Measurements from ENCODE around the gene SESN3. TPM values are rescaled to one million over a fixed set of nuclear protein-coding genes. Genes with fewer than 3 reads are reported as not detected.

SESN3 gene
- total RNA-seq, 1 donor from 2014 or later = 8.1 TPM

GRCh38 chr11:95161248-95161647, 69.8 kb downstream of the SESN3 start:
- H3K4me1 ChIP-seq = peaks cover 13% of the 10 kb centered on the region
- H3K9me3 ChIP-seq (replicated peaks) = no peaks in the 10 kb centered on the region
- intact Hi-C loops (cut with micrococcal nuclease) = no loop called here
- no peak overlapping the region for H3K27ac ChIP-seq (replicated peaks)
- H3K27me3 ChIP-seq (ENCODE audit: low read depth) = no peaks in the 10 kb centered on the region
- DNase-seq = no peak
- no peak for TF ChIP-seq CTCF (IDR thresholded peaks at IDR 0.05; ENCODE audit: borderline replicate concordance)
- H3K4me3 ChIP-seq = no peak overlapping the region
- H3K36me3 ChIP-seq = no peaks in the 10 kb centered on the region

- Histone ChIP-seq H3K36me3 (no peaks in the 10 kb centered on the region), H3K4me3 (no peak overlapping the region)
- intact Hi-C loops (cut with micrococcal nuclease) = no loop called here
These were observed 73.2 kb downstream of the SESN3 start for GRCh38 chr11:95157824-95158223.

DNA sequence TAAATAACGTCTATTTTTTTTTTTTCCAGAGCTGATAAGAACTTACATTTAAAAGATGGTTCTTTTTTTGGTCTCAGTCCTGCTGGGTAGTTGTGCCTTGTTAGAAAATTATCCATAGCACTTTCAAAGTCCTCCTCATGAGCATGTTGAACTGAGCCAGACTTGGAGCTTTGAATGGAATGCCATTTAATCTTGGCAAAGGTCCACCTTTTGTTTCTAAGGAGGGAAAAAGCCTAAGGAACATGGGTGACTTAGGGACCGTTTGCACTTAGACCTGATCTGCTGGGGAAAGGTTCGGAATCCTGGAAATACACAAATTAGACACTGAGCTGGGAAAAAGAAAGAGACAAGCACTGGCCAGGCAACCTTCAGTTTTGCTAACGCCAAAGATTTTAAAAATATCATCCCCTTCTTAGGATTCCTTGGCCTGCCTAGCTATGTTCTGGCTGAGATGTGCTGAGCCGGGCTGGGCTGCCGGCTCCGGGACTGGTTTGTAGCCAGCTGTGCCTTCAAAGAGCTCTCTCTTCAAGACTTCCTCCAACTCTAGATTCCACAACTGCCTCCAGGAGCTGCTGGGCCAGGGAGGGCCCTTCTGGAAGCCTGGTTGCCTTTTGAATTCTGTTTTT, 74.0 kb downstream of the SESN3 start:
- intact Hi-C loops (cut with micrococcal nuclease) = no loop called here
- no peak overlapping the region for H3K4me3 ChIP-seq
- H3K9me3 ChIP-seq (replicated peaks) = no peaks in the 10 kb centered on the region
- no peaks in the 10 kb centered on the region for H3K36me3 ChIP-seq
- peak overlapping the region; percentile 65 for H3K27ac ChIP-seq (replicated peaks)
- DNase-seq = peak; percentile 44
- peaks cover 22% of the 10 kb centered on the region for H3K4me1 ChIP-seq
- no peaks in the 10 kb centered on the region for H3K27me3 ChIP-seq (ENCODE audit: low read depth)
- TF ChIP-seq CTCF (IDR thresholded peaks at IDR 0.05; ENCODE audit: borderline replicate concordance) = no peak

More at GRCh38 chr11:95157824-95158223, 73.2 kb downstream of the SESN3 start:
- no peak for DNase-seq
- TF ChIP-seq CTCF (IDR thresholded peaks at IDR 0.05; ENCODE audit: borderline replicate concordance) = no peak
- no peaks in the 10 kb centered on the region for H3K27me3 ChIP-seq (ENCODE audit: low read depth)
- peak overlapping the region; percentile 65 for H3K27ac ChIP-seq (replicated peaks)
- no peaks in the 10 kb centered on the region for H3K9me3 ChIP-seq (replicated peaks)
- peaks cover 20% of the 10 kb centered on the region for H3K4me1 ChIP-seq

DNA sequence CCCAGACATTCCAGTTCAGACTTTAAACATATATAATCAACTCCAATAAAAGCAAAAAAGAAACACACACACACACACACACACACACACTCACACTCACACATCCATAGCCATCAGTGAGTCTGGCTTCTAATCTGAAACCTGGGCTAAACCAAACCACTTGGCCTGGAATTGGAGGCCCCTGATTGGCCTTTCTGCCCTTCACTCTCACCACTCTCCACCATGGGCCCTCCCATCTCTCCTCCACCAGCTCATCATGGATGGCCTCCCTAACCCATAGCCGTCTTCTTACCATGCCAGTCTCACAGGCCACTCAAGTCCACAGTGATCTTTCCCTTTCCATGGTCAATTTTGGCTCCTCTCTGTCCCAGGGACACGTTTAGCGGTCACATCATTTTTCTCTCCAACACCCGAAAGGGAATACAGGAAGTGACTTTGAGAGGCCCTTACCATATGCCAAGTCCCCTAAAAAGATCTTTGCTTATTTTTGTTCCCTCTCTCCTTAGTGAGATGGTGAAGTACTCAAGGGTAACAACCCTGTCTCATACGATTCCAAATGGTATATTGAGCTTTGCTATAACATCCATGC, 74.8 kb downstream of the SESN3 start:
- H3K9me3 ChIP-seq (replicated peaks) = no peaks in the 10 kb centered on the region
- H3K4me3 ChIP-seq = no peak overlapping the region
- intact Hi-C loops (cut with micrococcal nuclease) = no loop called here
- no peaks in the 10 kb centered on the region for H3K36me3 ChIP-seq
- peaks cover 28% of the 10 kb centered on the region for H3K4me1 ChIP-seq
- DNase-seq = no peak
- H3K27me3 ChIP-seq (ENCODE audit: low read depth) = no peaks in the 10 kb centered on the region
- no peak for TF ChIP-seq CTCF (IDR thresholded peaks at IDR 0.05; ENCODE audit: borderline replicate concordance)
- peak overlapping the region; percentile 65 for H3K27ac ChIP-seq (replicated peaks)

- no peak for TF ChIP-seq CTCF (IDR thresholded peaks at IDR 0.05; ENCODE audit: borderline replicate concordance)
- no peak for DNase-seq
- no peaks in the 10 kb centered on the region for H3K9me3 ChIP-seq (replicated peaks)
These were observed 75.6 kb downstream of the SESN3 start for GRCh38 chr11:95155385-95155784.

More at GRCh38 chr11:95155385-95155784, 75.6 kb downstream of the SESN3 start:
- Histone ChIP-seq H3K4me3 (no peak overlapping the region), H3K27me3 (ENCODE audit: low read depth) (no peaks in the 10 kb centered on the region), H3K4me1 (peaks cover 36% of the 10 kb centered on the region), H3K36me3 (no peaks in the 10 kb centered on the region), H3K27ac (replicated peaks) (no peak overlapping the region)
- intact Hi-C loops (cut with micrococcal nuclease) = no loop called here
